ENCODE data around the gene CD163.
"Not testable (repeated sequence)": the region's sequence is repeated elsewhere in the genome, so short reads cannot be mapped to it uniquely, and the experiment has no call there.

Gene CD163

GRCh38 chr12:7503686-7504415, at the start of gene CD163:
TSS of gene CD163 (minus strand) at chr12:7503777. CDS start at chr12:7503690, 87 bp downstream.
- TF ChIP-seq CTCF (IDR thresholded peaks at IDR 0.05; ENCODE audit: control insufficient read depth, extremely low read depth, insufficient read depth) = no peak
- no peak for DNase-seq (ENCODE audit: low read depth)
- H3K4me3 ChIP-seq (ENCODE audit: low read depth, low read length) = no peak within 1 kb of the TSS

DNA sequence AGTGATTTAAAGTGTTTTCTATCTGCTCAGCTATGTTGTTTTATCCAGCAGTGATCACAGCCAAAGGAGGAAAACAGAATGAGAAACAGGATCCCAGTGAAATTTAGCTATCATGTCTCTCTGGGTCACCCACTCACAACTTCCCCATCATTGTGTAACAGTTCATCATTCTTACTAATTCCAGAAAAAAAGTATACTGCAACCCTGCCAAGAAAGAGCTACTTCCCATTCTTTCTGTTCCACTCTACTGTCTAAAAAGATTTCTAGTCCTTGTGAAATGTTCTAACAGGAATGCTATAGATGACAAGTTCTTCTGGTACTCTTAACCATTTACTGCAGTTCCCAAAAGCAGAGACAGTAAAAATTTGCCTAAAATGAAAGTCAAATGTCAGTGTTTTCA, 39.2 kb upstream of the CD163 start:
- DNase-seq (ENCODE audit: low read depth) = no peak
- TF ChIP-seq CTCF (IDR thresholded peaks at IDR 0.05; ENCODE audit: control insufficient read depth, extremely low read depth, insufficient read depth) = no peak
- H3K4me3 ChIP-seq (ENCODE audit: low read depth, low read length) = no peak overlapping the region

- DNase-seq (ENCODE audit: low read depth) = no peak
- TF ChIP-seq CTCF (IDR thresholded peaks at IDR 0.05; ENCODE audit: control insufficient read depth, extremely low read depth, insufficient read depth) = no peak
- no peak overlapping the region for H3K4me3 ChIP-seq (ENCODE audit: low read depth, low read length)
These were observed 38.5 kb upstream of the CD163 start for GRCh38 chr12:7542046-7542445.

GRCh38 chr12:7514416-7514815, 10.8 kb upstream of the CD163 start:
- no peak for TF ChIP-seq CTCF (IDR thresholded peaks at IDR 0.05; ENCODE audit: control insufficient read depth, extremely low read depth, insufficient read depth)

GRCh38 chr12:7512553-7512952, 9.0 kb upstream of the CD163 start:
- no peak for DNase-seq (ENCODE audit: low read depth)
- no peak overlapping the region for H3K4me3 ChIP-seq (ENCODE audit: low read depth, low read length)
- TF ChIP-seq CTCF (IDR thresholded peaks at IDR 0.05; ENCODE audit: control insufficient read depth, extremely low read depth, insufficient read depth) = no peak

More at GRCh38 chr12:7514416-7514815, 10.8 kb upstream of the CD163 start:
- DNase-seq (ENCODE audit: low read depth) = no peak
- no peak overlapping the region for H3K4me3 ChIP-seq (ENCODE audit: low read depth, low read length)

DNA sequence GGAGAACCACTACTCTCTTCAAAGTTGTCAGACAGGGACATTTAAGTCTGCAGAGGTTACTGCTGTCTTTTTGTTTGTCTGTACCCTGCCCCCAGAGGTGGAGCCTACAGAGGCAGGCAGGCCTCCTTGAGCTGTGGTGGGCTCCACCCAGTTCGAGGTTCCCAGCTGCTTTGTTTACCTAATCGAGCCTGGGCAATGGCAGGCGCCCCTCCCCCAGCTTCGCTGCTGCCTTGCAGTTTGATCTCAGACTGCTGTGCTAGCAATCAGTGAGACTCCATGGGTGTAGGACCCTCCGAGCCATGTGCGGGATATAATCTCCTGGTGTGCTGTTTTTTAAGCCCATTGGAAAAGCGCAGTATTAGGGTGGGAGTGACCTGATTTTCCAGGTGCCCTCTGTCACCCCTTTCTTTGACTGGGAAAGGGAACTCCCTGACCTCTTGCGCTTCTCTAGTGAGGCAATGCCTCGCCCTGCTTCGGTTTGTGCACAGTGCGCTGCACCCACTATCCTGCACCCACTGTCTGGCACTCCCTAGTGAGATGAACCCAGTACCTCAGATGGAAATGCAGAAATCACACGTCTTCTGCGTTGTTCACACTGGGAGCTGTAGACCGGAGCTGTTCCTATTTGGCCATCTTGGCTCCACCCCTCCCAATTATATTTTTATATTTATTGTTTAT, 6.4 kb upstream of the CD163 start:
- not testable (repeated sequence) for H3K4me3 ChIP-seq (ENCODE audit: low read depth, low read length); DNase-seq (ENCODE audit: low read depth)

DNA sequence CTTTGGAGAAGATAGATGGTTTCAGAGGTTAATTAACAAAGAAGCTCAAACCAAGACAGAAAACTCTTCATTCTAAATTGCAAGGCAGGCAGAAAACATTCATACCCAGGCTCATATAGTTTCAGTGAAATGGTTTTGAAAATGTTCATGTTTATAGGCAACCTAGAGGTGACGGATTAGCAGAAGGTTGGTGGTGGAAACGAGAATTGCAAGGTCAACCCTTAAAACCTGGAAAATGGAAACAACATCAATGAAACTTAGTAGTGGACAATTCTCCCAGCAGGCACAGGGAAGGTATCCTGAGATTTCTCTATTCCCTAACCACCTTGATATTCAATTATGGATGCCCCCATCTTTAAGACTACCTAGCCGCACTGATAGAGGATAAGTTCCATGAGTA, 965 bp downstream of the CD163 start:
- H3K4me3 ChIP-seq (ENCODE audit: low read depth, low read length) = no peak overlapping the region
- TF ChIP-seq CTCF (IDR thresholded peaks at IDR 0.05; ENCODE audit: control insufficient read depth, extremely low read depth, insufficient read depth) = no peak
- no peak for DNase-seq (ENCODE audit: low read depth)

Data from LNCaP clone FGC (cell line).